HepG2 (cell line): Measurements from ENCODE around the gene PPCDC. TPM values are rescaled to one million over a fixed set of nuclear protein-coding genes. Genes with fewer than 3 reads are reported as not detected.

Experiments used
- CHD2 ChIP-seq: IDR thresholded peaks from 2 replicates; pipeline ENCODE4 v1.6.1; 2011; ENCODE audit warnings: low read depth, low read length, improper control_type of control experiment
- ELF1 ChIP-seq: sonication (generic); formaldehyde crosslinking; IDR thresholded peaks from 2 replicates; pipeline ENCODE4 v1.4.0; 2020; ENCODE audit warnings: missing genetic modification reagents
- ELK4 ChIP-seq: sonication (generic); formaldehyde crosslinking; IDR thresholded peaks from 2 replicates; pipeline ENCODE4 v1.9.0; 2021; ENCODE audit warnings: missing genetic modification reagents, borderline replicate concordance
- PHF8 ChIP-seq: sonication (generic); formaldehyde crosslinking; IDR thresholded peaks from 2 replicates; pipeline ENCODE4 v1.5.0; 2020; ENCODE audit warnings: missing genetic modification reagents
- ZBTB21 ChIP-seq: sonication (generic); formaldehyde crosslinking; IDR thresholded peaks from 2 replicates; pipeline ENCODE4 v1.4.0; 2020; ENCODE audit warnings: missing genetic modification reagents
- ZFP36L1 ChIP-seq: sonication (generic); formaldehyde crosslinking; IDR thresholded peaks from 2 replicates; pipeline ENCODE4 v1.8.0; 2022; ENCODE audit warnings: mild to moderate bottlenecking, missing genetic modification reagents, moderate library complexity
- ZNF280B ChIP-seq: sonication (generic); formaldehyde crosslinking; IDR thresholded peaks from 2 replicates; pipeline ENCODE4 v1.5.0; 2020; ENCODE audit warnings: missing genetic modification reagents, mild to moderate bottlenecking, borderline replicate concordance
- ZNF569 ChIP-seq: sonication (generic); formaldehyde crosslinking; IDR thresholded peaks from 2 replicates; pipeline ENCODE4 v1.5.0; 2020; ENCODE audit warnings: mild to moderate bottlenecking, missing genetic modification reagents, moderate library complexity, borderline replicate concordance
- polyA plus RNA-seq, 8 experiments: library from polyadenylated mRNA; depleted of rRNA in 3 of 8; stranded (reverse) in 7 of 8; unstranded in 1 of 8; fragments of >200 nt; fragmentation: Illumina TruSeq in 4 of 8; extraction: Trizol in 4 of 8; gene quantifications; 2 replicates each; pipeline versions ENCODE4 v1.2.1 to v1.2.3, GENCODE V29; 2011 to 2016; ENCODE audit warnings: low read depth in 4 of 8, missing spikeins in 1 of 8, mixed read lengths in 1 of 8; ENCODE audit not compliant: insufficient read depth in 1 of 8
- total RNA-seq, 5 experiments: library from RNA; depleted of rRNA; stranded (reverse); fragments of >200 nt; fragmentation: Illumina TruSeq; extraction: Trizol; gene quantifications; 2 replicates each; pipeline ENCODE4 v1.2.3, GENCODE V29; 2016; ENCODE audit warnings: low read depth in 1 of 5
- TF ChIP-seq, protein P1 (sequence below): sonication (generic); formaldehyde crosslinking; IDR thresholded peaks from 2 replicates; pipeline ENCODE4 v1.5.0; 2020; ENCODE audit warnings: missing genetic modification reagents
- TF ChIP-seq, protein P2 (sequence below), 2 experiments: sonication (generic) in 1 of 2; formaldehyde crosslinking in 1 of 2; IDR thresholded peaks; 2 replicates each; pipeline versions ENCODE4 v1.4.0 to v1.6.1; 2018 to 2020; ENCODE audit warnings: missing genetic modification reagents in 2 of 2, borderline replicate concordance in 1 of 2, low read depth in 1 of 2, mild to moderate bottlenecking in 1 of 2, missing biosample characterization in 1 of 2
- TF ChIP-seq, protein P3 (sequence below): sonication (generic); formaldehyde crosslinking; IDR thresholded peaks from 2 replicates; pipeline ENCODE4 v1.8.1; 2023; ENCODE audit warnings: mild to moderate bottlenecking, moderate library complexity, missing genetic modification reagents
- TF ChIP-seq, protein P4 (sequence below): sonication (generic); formaldehyde crosslinking; IDR thresholded peaks from 2 replicates; pipeline ENCODE4 v1.4.0; 2020; ENCODE audit warnings: mild to moderate bottlenecking, missing genetic modification reagents

Gene PPCDC
- total and polyA plus RNA-seq, 2 of the 13 experiments (the other 11 are each of a cell fraction or from before 2014, with no cell fraction given) = 12.3 to 12.8 TPM

- TF ChIP-seq ZNF280B (CRISPR knock-in tag) = no peak
- TF ChIP-seq ZNF569 (CRISPR knock-in tag) = peak; percentile 61; the same call in 1 of the 2 replicates
- TF ChIP-seq, protein P1, sequence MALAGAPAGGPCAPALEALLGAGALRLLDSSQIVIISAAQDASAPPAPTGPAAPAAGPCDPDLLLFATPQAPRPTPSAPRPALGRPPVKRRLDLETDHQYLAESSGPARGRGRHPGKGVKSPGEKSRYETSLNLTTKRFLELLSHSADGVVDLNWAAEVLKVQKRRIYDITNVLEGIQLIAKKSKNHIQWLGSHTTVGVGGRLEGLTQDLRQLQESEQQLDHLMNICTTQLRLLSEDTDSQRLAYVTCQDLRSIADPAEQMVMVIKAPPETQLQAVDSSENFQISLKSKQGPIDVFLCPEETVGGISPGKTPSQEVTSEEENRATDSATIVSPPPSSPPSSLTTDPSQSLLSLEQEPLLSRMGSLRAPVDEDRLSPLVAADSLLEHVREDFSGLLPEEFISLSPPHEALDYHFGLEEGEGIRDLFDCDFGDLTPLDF (CRISPR knock-in tag) = no peak
- TF ChIP-seq ZBTB21 (CRISPR knock-in tag) = no peak
- TF ChIP-seq ELK4 = no peak
- TF ChIP-seq ZFP36L1 (CRISPR knock-in tag) = no peak
- no peak for TF ChIP-seq CHD2
- TF ChIP-seq ELF1 (CRISPR knock-in tag) = no peak
- TF ChIP-seq, protein P2, sequence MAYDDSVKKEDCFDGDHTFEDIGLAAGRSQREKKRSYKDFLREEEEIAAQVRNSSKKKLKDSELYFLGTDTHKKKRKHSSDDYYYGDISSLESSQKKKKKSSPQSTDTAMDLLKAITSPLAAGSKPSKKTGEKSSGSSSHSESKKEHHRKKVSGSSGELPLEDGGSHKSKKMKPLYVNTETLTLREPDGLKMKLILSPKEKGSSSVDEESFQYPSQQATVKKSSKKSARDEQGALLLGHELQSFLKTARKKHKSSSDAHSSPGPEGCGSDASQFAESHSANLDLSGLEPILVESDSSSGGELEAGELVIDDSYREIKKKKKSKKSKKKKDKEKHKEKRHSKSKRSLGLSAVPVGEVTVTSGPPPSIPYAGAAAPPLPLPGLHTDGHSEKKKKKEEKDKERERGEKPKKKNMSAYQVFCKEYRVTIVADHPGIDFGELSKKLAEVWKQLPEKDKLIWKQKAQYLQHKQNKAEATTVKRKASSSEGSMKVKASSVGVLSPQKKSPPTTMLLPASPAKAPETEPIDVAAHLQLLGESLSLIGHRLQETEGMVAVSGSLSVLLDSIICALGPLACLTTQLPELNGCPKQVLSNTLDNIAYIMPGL (CRISPR knock-in tag; IDR thresholded peaks at IDR 0.05; ENCODE audit: borderline replicate concordance in 1 of 2, low read depth in 1 of 2) = peak in 1 of 2 experiments; percentile 23; a peak in 1 of 4 replicates
- TF ChIP-seq, protein P3, sequence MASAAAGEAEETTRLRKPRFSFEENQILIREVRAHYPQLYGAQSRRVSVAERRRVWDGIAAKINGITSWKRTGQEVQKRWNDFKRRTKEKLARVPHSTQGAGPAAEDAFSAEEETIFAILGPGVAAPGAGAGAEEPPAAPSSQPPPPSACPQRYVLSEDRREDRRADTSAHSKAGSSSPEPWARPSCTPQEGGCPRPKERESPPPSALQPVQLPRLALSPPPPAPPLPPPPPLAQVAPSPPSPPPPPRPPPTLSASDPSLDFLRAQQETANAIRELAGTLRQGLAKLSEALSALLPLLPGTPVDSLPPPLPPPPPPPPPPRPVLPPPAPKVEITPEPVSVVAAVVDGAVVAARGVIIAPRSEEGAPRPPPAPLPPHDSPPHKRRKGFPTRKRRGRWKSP = no peak
- TF ChIP-seq PHF8 (CRISPR knock-in tag) = peak; percentile 12; the same call in 1 of the 2 replicates
- TF ChIP-seq, protein P4, sequence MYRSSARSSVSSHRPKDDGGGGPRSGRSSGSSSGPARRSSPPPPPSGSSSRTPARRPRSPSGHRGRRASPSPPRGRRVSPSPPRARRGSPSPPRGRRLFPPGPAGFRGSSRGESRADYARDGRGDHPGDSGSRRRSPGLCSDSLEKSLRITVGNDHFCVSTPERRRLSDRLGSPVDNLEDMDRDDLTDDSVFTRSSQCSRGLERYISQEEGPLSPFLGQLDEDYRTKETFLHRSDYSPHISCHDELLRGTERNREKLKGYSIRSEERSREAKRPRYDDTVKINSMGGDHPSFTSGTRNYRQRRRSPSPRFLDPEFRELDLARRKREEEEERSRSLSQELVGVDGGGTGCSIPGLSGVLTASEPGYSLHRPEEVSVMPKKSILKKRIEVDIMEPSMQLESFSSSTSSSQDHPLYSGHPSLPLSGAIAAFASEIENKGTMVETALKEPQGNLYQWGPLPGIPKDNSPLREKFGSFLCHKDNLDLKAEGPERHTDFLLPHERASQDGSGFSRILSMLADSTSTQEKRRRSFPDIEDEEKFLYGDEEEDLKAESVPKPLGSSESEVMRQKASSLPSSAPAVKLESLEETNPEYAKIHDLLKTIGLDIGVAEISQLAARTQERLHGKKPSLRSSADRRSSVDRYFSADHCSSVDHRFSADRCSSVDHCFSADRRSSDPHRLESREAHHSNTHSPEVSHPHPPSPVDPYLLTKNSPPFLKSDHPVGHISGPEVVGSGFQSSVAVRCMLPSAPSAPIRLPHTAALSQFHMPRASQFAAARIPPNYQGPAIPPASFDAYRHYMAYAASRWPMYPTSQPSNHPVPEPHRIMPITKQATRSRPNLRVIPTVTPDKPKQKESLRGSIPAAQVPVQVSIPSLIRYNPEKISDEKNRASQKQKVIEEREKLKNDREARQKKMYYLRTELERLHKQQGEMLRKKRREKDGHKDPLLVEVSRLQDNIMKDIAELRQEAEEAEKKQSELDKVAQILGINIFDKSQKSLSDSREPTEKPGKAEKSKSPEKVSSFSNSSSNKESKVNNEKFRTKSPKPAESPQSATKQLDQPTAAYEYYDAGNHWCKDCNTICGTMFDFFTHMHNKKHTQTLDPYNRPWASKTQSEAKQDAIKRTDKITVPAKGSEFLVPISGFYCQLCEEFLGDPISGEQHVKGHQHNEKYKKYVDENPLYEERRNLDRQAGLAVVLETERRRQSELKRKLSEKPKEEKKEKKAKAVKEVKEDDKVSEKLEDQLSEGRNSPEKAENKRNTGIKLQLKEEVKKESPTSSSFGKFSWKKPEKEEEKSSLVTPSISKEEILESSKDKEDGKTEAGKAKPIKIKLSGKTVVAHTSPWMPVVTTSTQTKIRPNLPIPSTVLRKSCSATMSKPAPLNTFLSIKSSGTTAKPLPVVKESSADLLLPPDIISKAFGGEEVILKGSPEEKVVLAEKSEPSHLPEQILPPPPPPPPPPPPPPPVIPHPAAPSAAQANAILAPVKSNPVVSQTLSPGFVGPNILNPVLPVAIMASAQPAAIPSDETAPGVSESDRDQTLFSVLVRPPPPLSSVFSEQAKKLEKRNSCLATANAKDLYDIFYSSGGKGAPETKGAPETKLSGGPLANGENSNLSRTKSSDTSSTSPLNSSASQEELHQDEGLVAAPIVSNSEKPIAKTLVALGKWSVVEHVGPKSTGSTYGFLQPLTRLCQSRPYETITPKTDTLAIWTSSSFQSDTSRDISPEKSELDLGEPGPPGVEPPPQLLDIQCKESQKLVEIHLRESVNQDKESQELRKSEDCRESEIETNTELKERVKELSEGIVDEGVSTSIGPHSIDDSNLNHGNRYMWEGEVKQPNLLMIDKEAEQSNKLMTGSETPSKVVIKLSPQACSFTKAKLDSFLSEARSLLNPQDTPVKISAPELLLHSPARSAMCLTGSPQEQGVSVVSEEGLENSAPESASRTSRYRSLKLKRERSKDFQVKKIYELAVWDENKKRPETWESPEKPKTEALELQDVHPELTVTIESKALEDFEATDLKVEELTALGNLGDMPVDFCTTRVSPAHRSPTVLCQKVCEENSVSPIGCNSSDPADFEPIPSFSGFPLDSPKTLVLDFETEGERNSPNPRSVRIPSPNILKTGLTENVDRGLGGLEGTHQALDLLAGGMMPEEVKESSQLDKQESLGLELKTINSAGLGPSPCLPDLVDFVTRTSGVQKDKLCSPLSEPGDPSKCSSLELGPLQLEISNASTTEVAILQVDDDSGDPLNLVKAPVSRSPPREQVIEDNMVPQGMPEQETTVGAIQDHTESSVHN = no peak
Measured at GRCh38 chr15:75023872-75024636, 664 bp downstream of the PPCDC start (continued).
